Vagina (tissue), 2 donors: Measurements from ENCODE around the gene AURKAIP1.

Experiments used
- CTCF ChIP-seq, 3 experiments: fragments of 450-650 bp in 2 of 3; fragments of 200-600 bp in 1 of 3; sonication (generic) in 1 of 3; IDR thresholded peaks; one replicate each; pipeline ENCODE4 v1.5.1; 2017 to 2019; ENCODE audit warnings: antibody characterized with exemption in 3 of 3, mild to moderate bottlenecking in 2 of 3, moderate library complexity in 2 of 3
- POLR2A ChIP-seq, 2 donors: fragments of 450-650 bp; IDR thresholded peaks; one replicate each; pipeline ENCODE4 v1.6.1; 2017; ENCODE audit warnings: antibody characterized with exemption in 2 of 2, mild to moderate bottlenecking in 2 of 2, moderate library complexity in 2 of 2
- POLR2AphosphoS5 ChIP-seq, 2 donors: sonication (generic); formaldehyde crosslinking; IDR thresholded peaks; one replicate each; pipeline ENCODE4 v1.9.0; 2017; ENCODE audit warnings: antibody characterized with exemption in 2 of 2, mild to moderate bottlenecking in 2 of 2, low read depth in 1 of 2; ENCODE audit not compliant: insufficient read depth in 1 of 2

- TF ChIP-seq POLR2A (IDR thresholded peaks at IDR 0.05) (no peak), CTCF (IDR thresholded peaks at IDR 0.05) (no peak), POLR2AphosphoS5 (IDR thresholded peaks at IDR 0.05; ENCODE audit: insufficient read depth in 1 of 2, low read depth in 1 of 2) (no peak)
Observed at GRCh38 chr1:1370771-1371300, 4.2 kb downstream of the AURKAIP1 start.
